T-helper 1 cell treated with Interleukin-12 subunit alpha and Interleukin-12 subunit beta and Interleukin-4 antibody, amounts not matched to agents 30 ng/mL and 1 ng/mL, for 36 hours (primary cell): ENCODE results near the gene E2F1. TPM values are rescaled to one million over a fixed set of nuclear protein-coding genes. Genes with fewer than 3 reads are reported as not detected.

ENCODE experiments used
- intact Hi-C: fragments of 100-400 bp; cut with micrococcal nuclease; formaldehyde crosslinking; loops from one replicate; pipeline ENCODE4 v1.15.1; 2024
- total RNA-seq: library from RNA; stranded (reverse); gene quantifications from 2 replicates; pipeline ENCODE4 v1.2.3, GENCODE V29; 2022

Gene E2F1
- total RNA-seq, 1 donor from 2014 or later, result 73.3 TPM

- intact Hi-C loops, result loop anchor here (1.0 kb wide), 4 partner anchors 7 to 47 kb away; partner anchors contain the start of genes ACTL10, E2F1 and PXMP4
Observed at GRCh38 chr20:33673410-33674293, 12.5 kb downstream of the E2F1 start.

GRCh38 chr20:33673114-33673409, 13.1 kb downstream of the E2F1 start:
- intact Hi-C loops, result no loop called here

DNA sequence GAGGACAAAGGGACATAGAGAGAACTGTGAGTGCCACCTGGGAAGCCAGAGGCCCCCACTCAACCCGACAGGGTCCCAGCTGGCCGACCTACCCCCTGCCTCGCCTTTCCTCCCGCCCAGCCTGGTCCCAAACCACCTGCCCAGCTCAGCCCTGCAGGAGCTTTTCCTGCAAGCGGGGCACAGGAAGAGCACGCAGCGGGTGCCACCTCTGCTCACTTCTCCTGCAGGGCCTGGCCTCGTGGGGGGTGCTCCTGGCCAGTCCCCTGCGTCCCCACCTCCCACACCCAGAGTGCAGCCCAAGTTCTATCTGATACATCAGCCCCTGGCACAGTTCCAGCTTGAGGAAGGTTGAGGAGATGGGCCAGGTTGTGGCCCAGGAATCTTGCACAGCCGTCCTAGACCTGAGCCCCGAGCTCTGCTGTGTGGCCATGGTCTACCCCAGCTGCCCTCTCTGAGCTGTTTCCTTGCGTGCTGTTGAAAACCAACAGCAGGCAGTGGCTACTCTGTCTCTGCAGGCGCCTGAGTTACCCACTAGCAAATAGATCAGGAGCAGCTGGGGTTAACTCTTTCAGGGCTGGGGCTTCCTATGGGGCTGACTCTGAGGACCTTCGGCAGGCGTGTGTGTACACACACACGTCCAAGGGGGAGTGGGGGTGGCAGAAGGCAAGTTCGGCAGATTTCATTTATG, 13.6 kb downstream of the E2F1 start:
- intact Hi-C loops, result no loop called here

DNA sequence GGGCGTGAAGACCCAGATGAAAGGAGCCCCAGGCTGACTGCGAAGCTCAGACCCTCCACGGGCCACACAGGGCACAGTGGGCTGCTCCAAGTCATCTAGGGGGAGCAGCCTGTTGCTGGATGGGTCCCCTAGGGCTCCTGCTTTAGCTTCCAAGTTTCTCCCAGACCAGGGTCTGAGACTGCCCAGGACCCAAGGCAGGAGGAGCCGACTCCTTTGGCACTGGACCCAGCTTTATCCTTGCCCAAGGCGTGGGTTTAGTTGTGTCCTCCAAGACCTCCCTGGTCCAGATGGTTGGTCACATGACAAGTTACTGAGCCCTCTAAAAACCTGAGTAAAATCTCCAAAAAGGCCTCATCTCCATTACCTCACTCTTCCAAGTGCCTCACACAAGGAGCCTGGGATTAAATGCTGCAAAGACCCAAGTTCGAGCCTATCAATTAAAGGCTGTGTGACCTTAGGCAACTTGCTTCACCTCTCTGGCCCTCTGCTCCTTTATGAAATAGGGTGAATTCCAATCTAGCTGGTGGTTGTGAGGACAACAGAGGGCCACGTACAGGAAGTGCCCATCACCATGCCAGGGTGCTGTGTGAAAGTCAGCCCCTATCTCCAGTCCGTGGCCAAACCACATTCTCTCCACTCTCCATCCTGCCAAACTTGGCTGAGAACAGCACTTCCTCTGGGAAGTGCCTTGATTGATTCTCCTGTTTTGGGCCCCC, 14.5 kb downstream of the E2F1 start:
- intact Hi-C loops, result no loop called here

DNA sequence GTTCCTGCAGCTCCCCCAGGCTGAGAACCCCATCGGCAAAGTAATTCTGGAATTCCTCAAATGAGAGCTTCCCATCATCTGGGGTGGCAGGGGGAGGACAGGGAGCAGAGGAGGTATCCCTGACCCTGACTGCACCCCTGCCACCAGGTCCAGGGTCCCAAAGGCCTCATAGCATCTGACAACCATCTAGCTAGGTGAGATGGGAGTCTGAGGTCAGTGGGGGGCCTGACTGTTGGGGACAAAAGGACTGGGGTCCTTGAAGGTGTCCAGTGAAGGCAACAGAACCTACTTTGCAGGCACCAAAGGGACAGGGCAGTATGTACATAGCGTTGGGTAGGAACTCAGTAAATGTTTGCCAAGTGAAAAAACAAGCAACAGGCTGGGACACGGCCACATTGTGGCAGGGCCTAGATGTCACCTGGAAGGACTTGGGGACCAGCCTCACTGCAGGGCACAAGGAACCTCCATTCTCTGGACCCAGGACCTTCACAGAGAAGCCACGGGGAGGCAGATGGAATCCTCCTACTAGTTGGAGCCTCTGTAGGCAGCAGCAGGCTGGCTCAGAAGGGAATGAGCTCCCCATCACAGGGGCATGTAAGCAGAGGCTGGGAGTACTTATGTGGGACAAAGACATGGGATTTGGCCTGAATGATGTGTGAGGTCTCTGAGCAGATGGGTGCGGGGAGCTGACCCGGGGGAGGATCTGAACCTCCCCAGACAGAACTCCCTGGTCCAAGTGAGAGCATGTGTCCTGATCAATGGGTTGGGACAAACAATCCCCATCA, 15.3 kb downstream of the E2F1 start:
- intact Hi-C loops, result no loop called here

GRCh38 chr20:33669873-33670640, 16.1 kb downstream of the E2F1 start:
- intact Hi-C loops, result no loop called here

DNA sequence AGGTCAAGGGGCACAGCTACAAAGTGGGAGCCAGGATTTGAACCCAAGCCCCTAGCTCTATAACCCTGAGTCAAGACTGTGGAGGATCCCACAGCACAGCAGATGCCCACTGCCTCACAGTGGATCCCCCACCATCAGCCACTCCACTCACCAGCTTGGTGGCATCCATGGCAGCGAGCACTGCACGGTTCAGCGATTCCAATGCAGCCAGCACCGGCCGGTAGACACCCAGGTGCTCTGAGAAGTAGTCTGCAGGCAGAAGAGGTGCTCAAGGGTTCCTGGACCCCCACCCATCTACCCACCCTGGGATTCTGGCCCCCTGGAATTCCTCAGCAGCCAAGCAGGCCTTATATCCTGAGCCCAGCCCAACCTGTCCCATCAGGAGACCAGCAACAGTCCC, 17.0 kb downstream of the E2F1 start:
- intact Hi-C loops, result no loop called here

- intact Hi-C loops, result no loop called here
Observed at GRCh38 chr20:33668466-33669155, 17.6 kb downstream of the E2F1 start.

DNA sequence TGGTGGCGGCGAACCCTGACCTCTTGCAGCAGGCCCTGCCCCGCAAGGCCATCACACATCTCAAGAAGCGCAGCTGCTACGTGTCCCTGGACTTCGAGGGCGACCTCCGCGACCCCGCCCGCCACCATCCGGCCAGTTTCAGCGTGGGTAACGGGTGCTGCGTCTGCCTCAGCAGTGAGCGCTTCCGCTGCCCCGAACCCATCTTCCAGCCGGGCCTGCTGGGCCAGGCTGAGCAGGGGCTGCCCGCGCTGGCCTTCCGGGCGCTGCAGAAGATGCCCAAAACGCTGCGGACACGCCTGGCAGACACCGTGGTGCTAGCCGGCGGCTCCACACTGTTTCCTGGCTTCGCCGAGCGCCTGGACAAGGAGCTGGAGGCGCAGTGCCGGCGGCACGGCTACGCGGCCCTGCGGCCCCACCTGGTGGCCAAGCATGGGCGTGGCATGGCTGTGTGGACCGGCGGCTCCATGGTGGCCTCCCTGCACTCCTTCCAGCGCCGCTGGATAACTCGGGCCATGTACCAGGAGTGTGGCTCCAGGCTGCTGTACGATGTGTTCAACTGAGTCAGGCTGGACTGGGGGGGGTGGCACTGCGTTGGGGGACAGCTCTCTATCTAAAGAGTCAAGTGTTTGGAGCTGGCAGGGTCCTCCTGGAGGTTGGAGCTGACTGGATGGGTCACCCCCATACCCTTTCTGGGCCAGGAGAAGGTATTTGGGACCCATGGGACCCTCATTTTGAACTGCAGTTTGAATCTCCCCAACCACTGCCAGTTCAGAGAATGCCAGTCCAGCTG, 18.3 kb downstream of the E2F1 start:
- intact Hi-C loops, result no loop called here

DNA sequence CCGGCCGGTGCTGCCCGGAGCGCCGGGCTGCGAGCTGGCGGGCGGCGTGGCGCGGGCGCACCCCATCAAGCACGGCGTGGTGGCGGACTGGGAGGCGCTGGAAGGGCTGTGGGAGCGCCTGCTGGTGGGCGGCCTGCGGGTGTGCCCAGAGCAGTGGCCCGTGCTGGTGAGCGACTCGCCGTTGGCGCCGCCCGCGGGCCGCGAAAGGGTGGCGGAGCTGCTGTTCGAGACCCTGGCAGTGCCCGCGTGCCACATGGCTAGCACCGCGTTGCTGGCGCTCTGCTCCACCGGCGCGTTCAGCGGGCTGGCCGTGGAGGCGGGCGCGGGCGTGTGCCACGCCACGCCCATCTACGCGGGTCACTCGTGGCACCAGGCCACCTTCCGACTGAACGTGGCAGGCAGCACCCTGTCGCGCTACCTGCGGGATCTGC, 18.9 kb downstream of the E2F1 start:
- intact Hi-C loops, result no loop called here

GRCh38 chr20:33666293-33667244, 19.6 kb downstream of the E2F1 start, which contains the start of gene ACTL10:
Gene ACTL10 (plus strand): TSS chr20:33666943. CDS start chr20:33667498, 555 bp downstream.
- intact Hi-C loops, result loop anchor here (1.0 kb wide), 8 partner anchors 8 to 327 kb away; partner anchors contain the start of genes E2F1, NECAB3, PXMP4 and RALY

DNA sequence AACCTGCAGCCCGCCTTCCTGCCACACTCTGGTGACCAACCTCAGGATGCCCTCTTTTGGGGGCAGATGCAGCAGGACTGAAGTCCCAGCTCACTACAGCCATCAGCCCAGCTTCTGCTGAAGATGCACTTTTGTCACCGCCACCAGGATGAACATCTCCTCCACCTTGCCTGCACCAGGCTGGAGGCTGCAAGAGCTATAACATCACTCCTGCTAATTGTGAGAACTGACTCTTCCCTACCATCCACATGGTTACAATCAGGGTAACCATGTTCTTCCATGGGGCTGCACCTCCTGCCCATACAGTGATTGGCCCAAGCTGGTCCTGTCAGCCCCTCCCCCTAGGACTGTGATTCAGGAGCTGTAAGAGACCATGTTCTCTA, 21.4 kb downstream of the E2F1 start:
- intact Hi-C loops, result no loop called here

DNA sequence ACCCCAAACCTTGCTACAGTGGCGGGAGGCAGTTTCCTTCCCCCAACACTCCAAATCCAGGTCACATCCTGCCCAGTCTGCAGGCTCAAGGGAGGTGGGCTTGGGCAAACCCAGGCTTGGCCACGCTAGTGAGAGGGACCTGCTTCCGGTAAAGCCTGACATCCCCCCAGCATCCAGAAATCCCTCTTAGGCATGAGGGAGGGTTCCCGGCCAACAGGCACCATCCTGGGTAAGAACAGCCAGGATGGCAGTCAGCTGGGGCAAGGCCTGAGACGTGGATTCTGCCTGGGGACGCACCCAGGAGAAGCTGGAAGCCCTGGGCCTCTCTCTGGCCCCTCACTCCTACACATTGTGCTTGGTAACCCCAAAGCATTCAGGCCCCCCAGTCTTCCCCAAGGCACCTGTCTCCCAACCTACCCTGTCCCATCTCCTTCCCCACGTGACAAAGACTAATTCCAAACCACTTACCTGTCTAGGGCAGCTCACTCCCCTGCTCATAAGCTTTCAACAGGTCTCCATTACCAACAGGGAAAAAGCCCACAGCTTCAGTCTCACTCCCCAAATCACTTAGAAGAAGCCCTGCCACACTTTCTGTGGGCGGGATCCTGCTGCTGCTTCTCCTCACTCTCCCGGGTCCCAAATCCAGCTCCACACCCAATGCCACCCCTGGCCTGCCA, 22.0 kb downstream of the E2F1 start:
- intact Hi-C loops, result no loop called here

DNA sequence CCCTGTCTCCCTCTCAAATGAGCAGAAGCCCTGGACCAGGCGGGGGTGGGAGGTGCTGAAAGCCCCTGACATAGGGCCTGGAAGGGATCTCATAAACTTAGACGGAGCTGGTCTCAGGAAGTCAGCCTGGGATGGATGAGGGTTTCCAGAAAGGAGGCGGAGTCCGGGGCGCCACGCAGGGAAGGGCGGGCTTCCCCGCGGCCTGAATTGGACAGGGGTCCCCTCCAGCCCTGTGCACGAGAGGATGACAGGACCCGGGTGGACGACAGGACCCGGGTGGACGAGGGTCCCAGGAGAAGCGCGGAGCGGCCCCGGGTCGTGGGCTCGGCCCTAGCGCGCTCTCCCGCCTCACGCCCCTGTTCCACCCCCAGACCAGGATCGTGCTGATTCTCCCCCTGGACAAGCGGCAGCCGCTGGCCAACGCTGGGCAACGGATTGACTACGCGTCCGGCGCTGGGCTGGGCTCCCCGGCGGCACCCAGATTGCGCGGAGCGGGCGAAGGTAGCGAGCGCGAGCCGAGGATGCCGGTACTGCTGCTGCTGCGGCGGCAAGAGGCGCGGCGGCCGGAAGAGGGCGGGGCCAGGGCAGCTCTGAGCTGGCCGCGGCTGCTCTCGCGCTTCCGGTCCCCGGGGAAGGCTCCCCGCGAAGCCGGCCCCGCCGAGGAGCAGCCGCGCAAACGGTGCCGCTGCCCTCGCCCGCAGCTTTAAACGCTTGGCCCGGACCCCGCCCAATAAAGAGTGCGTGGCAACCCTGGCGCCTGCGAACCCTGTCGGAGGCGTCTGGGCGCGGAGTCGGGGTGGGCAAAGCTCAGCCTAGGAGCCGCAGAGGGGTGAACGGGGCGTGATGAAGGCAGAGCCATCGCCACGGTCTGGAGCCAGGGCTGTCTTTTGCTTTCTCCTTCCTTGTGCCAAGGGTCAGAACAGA, 22.8 kb downstream of the E2F1 start:
- intact Hi-C loops, result loop anchor here (1.0 to 2.0 kb wide), 5 partner anchors 148 to 700 kb away; partner anchors contain the start of genes CDK5RAP1, CHMP4B, EIF2S2 and ITCH

DNA sequence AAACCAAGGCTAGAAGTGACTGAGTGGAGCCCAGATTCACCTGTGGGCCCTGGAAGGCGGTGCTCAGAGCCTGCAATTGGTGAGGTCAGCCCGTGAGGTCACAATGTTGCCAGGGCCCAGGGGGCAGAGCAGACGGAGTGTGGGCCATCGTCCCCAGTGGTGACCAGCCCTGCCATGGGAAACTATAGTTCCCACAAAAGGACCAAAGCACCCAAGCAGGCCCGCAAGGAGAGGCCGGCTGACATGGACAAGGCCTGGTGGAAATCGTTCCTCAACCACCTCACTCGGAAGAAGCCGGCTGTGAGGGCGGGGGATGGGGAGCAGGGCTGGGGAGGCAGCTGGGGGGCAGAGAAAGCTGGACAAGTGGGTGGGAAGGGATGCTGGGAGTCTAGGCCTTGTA, 24.0 kb downstream of the E2F1 start, which contains the start of gene C20orf144:
Gene C20orf144 (plus strand): TSS at position 156 of the 400 bp plus-strand sequence. CDS start 19 bp downstream, at position 175.
- intact Hi-C loops, result loop anchor here (2.0 kb wide), 1 partner anchor 261 kb away; the partner anchor contains the start of gene CDK5RAP1

DNA sequence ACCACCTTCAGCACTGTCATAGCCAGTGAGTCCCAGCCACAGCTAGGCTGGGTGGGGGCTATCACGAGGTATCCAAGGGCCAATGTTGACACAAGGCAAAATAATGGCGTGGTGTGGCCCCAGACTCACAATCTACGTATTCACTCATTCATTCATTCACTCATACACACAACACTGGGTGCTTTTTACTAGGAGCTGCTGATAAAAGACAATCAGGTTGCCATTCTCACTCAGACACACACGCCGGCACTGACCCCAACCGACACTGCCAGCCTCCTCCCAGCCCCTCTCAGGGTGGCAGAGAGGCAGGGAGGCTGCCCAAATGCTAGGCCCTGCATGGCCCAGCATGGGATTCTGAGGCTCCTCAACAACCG, 25.5 kb downstream of the E2F1 start:
- intact Hi-C loops, result no loop called here
